HEK293 (cell line): ENCODE results near the gene DGKB.

Source experiments
- TF ChIP-seq, protein P1 (sequence below): fragments of 450-650 bp; formaldehyde crosslinking; IDR thresholded peaks from 2 replicates; pipeline ENCODE4 v1.5.1; 2016; ENCODE audit warnings: missing biosample characterization, missing genetic modification characterization
- TF ChIP-seq, protein P2 (sequence below): fragments of 450-650 bp; formaldehyde crosslinking; IDR thresholded peaks from 2 replicates; pipeline ENCODE4 v1.5.1; 2016; ENCODE audit warnings: missing biosample characterization, missing genetic modification characterization, borderline replicate concordance

DNA sequence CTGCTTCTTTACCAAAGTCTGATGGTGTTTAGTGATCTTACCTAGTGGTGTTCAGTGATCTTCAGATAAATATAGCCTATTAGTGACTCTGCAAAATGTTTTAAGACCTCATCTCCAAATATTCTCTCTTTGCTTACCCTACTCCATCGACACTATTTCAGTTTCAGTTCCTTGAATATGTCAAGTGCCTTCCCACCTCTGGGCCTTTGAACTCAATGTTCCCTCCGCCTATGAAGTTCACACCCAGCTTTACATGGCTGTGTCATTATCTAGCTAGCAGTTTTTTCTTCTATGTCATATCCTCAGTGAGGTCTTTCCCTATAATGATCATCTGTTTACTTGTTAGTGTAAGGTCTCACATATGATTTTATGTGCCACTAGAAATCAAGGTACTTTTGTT lies 322.6 kb downstream of the DGKB start:
- TF ChIP-seq, protein P1, sequence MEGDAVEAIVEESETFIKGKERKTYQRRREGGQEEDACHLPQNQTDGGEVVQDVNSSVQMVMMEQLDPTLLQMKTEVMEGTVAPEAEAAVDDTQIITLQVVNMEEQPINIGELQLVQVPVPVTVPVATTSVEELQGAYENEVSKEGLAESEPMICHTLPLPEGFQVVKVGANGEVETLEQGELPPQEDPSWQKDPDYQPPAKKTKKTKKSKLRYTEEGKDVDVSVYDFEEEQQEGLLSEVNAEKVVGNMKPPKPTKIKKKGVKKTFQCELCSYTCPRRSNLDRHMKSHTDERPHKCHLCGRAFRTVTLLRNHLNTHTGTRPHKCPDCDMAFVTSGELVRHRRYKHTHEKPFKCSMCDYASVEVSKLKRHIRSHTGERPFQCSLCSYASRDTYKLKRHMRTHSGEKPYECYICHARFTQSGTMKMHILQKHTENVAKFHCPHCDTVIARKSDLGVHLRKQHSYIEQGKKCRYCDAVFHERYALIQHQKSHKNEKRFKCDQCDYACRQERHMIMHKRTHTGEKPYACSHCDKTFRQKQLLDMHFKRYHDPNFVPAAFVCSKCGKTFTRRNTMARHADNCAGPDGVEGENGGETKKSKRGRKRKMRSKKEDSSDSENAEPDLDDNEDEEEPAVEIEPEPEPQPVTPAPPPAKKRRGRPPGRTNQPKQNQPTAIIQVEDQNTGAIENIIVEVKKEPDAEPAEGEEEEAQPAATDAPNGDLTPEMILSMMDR (tag by site-specific recombination): no peak
- TF ChIP-seq, protein P2, sequence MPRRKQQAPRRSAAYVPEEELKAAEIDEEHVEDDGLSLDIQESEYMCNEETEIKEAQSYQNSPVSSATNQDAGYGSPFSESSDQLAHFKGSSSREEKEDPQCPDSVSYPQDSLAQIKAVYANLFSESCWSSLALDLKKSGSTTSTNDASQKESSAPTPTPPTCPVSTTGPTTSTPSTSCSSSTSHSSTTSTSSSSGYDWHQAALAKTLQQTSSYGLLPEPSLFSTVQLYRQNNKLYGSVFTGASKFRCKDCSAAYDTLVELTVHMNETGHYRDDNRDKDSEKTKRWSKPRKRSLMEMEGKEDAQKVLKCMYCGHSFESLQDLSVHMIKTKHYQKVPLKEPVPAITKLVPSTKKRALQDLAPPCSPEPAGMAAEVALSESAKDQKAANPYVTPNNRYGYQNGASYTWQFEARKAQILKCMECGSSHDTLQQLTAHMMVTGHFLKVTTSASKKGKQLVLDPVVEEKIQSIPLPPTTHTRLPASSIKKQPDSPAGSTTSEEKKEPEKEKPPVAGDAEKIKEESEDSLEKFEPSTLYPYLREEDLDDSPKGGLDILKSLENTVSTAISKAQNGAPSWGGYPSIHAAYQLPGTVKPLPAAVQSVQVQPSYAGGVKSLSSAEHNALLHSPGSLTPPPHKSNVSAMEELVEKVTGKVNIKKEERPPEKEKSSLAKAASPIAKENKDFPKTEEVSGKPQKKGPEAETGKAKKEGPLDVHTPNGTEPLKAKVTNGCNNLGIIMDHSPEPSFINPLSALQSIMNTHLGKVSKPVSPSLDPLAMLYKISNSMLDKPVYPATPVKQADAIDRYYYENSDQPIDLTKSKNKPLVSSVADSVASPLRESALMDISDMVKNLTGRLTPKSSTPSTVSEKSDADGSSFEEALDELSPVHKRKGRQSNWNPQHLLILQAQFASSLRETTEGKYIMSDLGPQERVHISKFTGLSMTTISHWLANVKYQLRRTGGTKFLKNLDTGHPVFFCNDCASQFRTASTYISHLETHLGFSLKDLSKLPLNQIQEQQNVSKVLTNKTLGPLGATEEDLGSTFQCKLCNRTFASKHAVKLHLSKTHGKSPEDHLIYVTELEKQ (tag by site-specific recombination): no peak
